MM.1S (cell line): ENCODE measurements around the gene PLXND1.
"Not testable (repeated sequence)": the region's sequence is repeated elsewhere in the genome, so short reads cannot be mapped to it uniquely, and the experiment has no call there.

Source experiments
- DNase-seq: peaks from one replicate; pipeline ENCODE4 v3.0.0-alpha.2; 2015
- H2AFZ ChIP-seq: fragments of 300-600 bp; sonication (generic); 2 replicates; pipeline ENCODE4 v1.6.0; 2016; ENCODE audit warnings: antibody characterized with exemption, low read length
- H3F3A ChIP-seq: fragments of 300-600 bp; sonication (generic); 2 replicates; pipeline ENCODE4 v1.6.1; 2016; ENCODE audit warnings: mild to moderate bottlenecking, antibody characterized with exemption, low read length, moderate library complexity, mixed read lengths; ENCODE audit not compliant: insufficient read depth
- H3K27ac ChIP-seq: fragments of 300-600 bp; sonication (generic); 2 replicates; pipeline ENCODE4 v1.5.1; 2016; ENCODE audit warnings: mild to moderate bottlenecking, low read length
- H3K27me3 ChIP-seq: fragments of 300-600 bp; sonication (generic); replicated peaks from 2 replicates; pipeline ENCODE4 v1.6.0; 2016; ENCODE audit warnings: low read length; ENCODE audit not compliant: insufficient read depth
- H3K36me3 ChIP-seq: fragments of 300-600 bp; sonication (generic); replicated peaks from 2 replicates; pipeline ENCODE4 v1.6.1; 2016; ENCODE audit warnings: mild to moderate bottlenecking, low read length, mixed read lengths; ENCODE audit not compliant: insufficient read depth
- H3K4me1 ChIP-seq: fragments of 300-600 bp; sonication (generic); 2 replicates; pipeline ENCODE4 v1.6.1; 2016; ENCODE audit warnings: low read length, mixed read lengths
- H3K4me2 ChIP-seq: fragments of 300-600 bp; sonication (generic); 2 replicates; pipeline ENCODE4 v1.6.0; 2016; ENCODE audit warnings: low read depth, low read length
- H3K4me3 ChIP-seq: fragments of 300-600 bp; sonication (generic); 2 replicates; pipeline ENCODE4 v1.5.1; 2016; ENCODE audit warnings: low read length, mixed read lengths
- H3K79me2 ChIP-seq: fragments of 300-600 bp; sonication (generic); 2 replicates; pipeline ENCODE4 v1.6.1; 2016; ENCODE audit warnings: mixed run types, low read length, mixed read lengths
- H3K9ac ChIP-seq: fragments of 300-600 bp; sonication (generic); 2 replicates; pipeline ENCODE4 v1.6.1; 2016; ENCODE audit warnings: low read length, mixed read lengths
- H3K9me2 ChIP-seq: fragments of 300-600 bp; sonication (generic); replicated peaks from 2 replicates; pipeline ENCODE4 v1.6.1; 2016; ENCODE audit warnings: mild to moderate bottlenecking, low read length, mixed read lengths; ENCODE audit not compliant: insufficient read depth
- H3K9me3 ChIP-seq: fragments of 300-600 bp; sonication (generic); replicated peaks from 2 replicates; pipeline ENCODE4 v1.6.1; 2016; ENCODE audit warnings: mild to moderate bottlenecking, low read length, mixed read lengths; ENCODE audit not compliant: insufficient read depth
- H4K20me1 ChIP-seq: fragments of 300-600 bp; sonication (generic); 2 replicates; pipeline ENCODE4 v1.6.1; 2016; ENCODE audit warnings: mild to moderate bottlenecking, low read length, moderate library complexity, mixed read lengths; ENCODE audit not compliant: insufficient read depth
- CTCF ChIP-seq: fragments of 300-600 bp; sonication (generic); IDR thresholded peaks from 2 replicates; pipeline ENCODE4 v1.5.1; 2016; ENCODE audit warnings: antibody characterized with exemption, low read length, mixed read lengths
- EZH2 ChIP-seq: fragments of 300-600 bp; sonication (generic); optimal IDR thresholded peaks from 2 replicates; pipeline ENCODE3; 2017; ENCODE audit warnings: low read depth, mild to moderate bottlenecking, antibody characterized with exemption, low read length, mixed read lengths
- EZH2phosphoT487 ChIP-seq: fragments of 300-600 bp; sonication (generic); IDR thresholded peaks from 2 replicates; pipeline ENCODE4 v1.6.1; 2018; ENCODE audit warnings: antibody characterized with exemption, low read length

Gene PLXND1

GRCh38 chr3:129612534-129613366 is 6.3 kb upstream of the PLXND1 start:
- Histone ChIP-seq H3K4me2 (no peak overlapping the region), H3K27ac (no peak overlapping the region), H3K4me3 (no peak overlapping the region), H3K79me2 (no peaks in the 10 kb centered on the region), H3F3A (no peaks in the 10 kb centered on the region), H3K9me3 (no peaks in the 10 kb centered on the region), H3K27me3 (peaks cover 20% of the 10 kb centered on the region; the same call in 1 of the 2 replicates), H3K9ac (no peak overlapping the region), H2AFZ (no peak overlapping the region), H3K4me1 (no peaks in the 10 kb centered on the region), H3K36me3 (no peaks in the 10 kb centered on the region), H3K9me2 (no peaks in the 10 kb centered on the region), H4K20me1 (no peaks in the 10 kb centered on the region)
- TF ChIP-seq EZH2phosphoT487 (no peak), EZH2 (no peak), CTCF (no peak)
- no peak for DNase-seq

DNA sequence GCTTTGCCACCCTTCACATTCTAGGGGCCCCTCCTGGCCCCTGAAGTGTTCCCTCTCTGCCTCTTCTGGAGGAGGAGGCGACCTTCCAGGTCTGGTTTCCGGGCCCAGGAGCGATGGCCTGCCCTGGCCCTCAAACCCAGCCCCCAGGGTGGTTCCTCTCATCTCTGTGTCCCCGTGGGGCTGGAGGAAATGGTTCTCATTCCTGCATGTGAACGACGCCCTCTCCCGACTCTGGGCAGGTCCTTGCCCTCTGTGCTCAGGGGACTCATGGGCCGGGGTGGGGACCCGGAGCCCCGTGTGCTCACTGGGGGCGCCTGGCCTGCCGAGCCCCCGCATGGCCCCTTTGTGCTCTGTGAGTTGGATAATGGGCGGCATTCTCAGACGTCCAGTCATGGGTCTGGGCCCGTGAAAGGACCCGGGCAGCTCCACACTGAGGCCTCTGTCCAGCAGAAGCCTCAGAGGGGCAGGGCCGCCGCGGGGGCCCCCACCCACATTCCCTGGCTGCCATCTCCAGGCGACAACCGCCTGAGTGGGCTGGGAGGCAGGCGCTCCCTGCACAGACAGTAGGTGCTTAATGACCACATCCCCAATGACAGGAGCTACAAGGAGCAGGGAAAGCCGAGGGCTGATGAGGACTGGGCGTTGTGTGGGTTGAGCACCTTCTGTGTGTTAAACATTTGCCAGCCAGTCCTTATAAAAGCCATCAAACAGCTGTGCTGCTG is 5.5 kb upstream of the PLXND1 start:
- DNase-seq, result no peak
- no peak for TF ChIP-seq EZH2
- no peak for TF ChIP-seq EZH2phosphoT487
- no peak for TF ChIP-seq CTCF
- H3K9ac ChIP-seq, result no peak overlapping the region
- H4K20me1 ChIP-seq, result no peaks in the 10 kb centered on the region
- H3K4me3 ChIP-seq, result no peak overlapping the region
- H3K4me2 ChIP-seq, result no peak overlapping the region
- no peaks in the 10 kb centered on the region for H3K9me2 ChIP-seq
- H3K36me3 ChIP-seq, result no peaks in the 10 kb centered on the region
- no peaks in the 10 kb centered on the region for H3K79me2 ChIP-seq
- H3K27ac ChIP-seq, result no peak overlapping the region
- no peaks in the 10 kb centered on the region for H3F3A ChIP-seq
- no peaks in the 10 kb centered on the region for H3K4me1 ChIP-seq
- no peak overlapping the region for H2AFZ ChIP-seq
- no peaks in the 10 kb centered on the region for H3K9me3 ChIP-seq
- H3K27me3 ChIP-seq, result peaks cover 28% of the 10 kb centered on the region; the same call in 1 of the 2 replicates

GRCh38 chr3:129611446-129611800 is 4.9 kb upstream of the PLXND1 start:
- no peak overlapping the region for H3K4me2 ChIP-seq
- no peak overlapping the region for H2AFZ ChIP-seq
- H3K36me3 ChIP-seq, result no peaks in the 10 kb centered on the region
- H3K9me3 ChIP-seq, result no peaks in the 10 kb centered on the region
- no peaks in the 10 kb centered on the region for H3K4me1 ChIP-seq
- DNase-seq, result no peak
- H3K27me3 ChIP-seq, result peaks cover 29% of the 10 kb centered on the region; the same call in 1 of the 2 replicates
- H3K9ac ChIP-seq, result no peak overlapping the region
- no peaks in the 10 kb centered on the region for H3K9me2 ChIP-seq
- no peak overlapping the region for H3K4me3 ChIP-seq
- H3K79me2 ChIP-seq, result no peaks in the 10 kb centered on the region
- no peaks in the 10 kb centered on the region for H3F3A ChIP-seq
- H4K20me1 ChIP-seq, result no peaks in the 10 kb centered on the region
- H3K27ac ChIP-seq, result no peak overlapping the region
- no peak for TF ChIP-seq CTCF
- TF ChIP-seq EZH2, result no peak
- no peak for TF ChIP-seq EZH2phosphoT487

DNA sequence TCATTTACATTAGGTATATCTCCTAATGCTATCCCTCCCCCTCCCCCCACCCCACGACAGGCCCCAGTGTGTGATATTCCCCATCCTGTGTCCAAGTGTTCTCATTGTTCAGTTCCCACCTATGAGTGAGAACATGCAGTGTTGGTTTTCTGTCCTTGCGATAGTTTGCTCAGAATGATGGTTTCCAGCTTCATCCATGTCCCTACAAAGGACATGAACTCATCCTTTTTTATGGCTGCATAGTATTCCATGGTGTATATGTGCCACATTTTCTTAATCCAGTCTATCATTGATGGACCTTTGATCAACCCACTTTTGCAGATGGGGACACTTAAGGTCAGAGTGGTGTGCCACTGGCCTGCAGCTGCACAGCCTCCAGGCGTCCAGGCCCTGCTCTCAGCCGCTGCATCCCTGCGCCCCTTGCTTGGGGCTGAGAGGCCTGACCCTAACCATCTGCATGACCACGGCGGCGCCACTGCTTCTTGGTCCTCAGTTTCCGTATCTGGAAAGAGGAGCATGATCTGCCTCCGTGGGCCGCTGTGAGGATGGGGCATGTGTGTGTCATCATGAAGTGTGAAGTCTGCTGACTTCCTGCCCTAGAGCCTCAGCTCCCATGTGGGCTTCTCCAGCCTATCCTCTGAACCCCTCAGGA is 4.4 kb upstream of the PLXND1 start:
- peaks cover 32% of the 10 kb centered on the region for H3K27me3 ChIP-seq
- not testable (repeated sequence) for H3K9ac ChIP-seq, H3K4me1 ChIP-seq, H3K36me3 ChIP-seq, H3K9me2 ChIP-seq, H3K79me2 ChIP-seq, H3K27ac ChIP-seq, H4K20me1 ChIP-seq, DNase-seq, H3K9me3 ChIP-seq, H3K4me3 ChIP-seq, H2AFZ ChIP-seq, H3F3A ChIP-seq, H3K4me2 ChIP-seq
